D721Med (cell line): ENCODE results near the gene ACOT13.
"Not testable (repeated sequence)": the region's sequence is repeated elsewhere in the genome, so short reads cannot be mapped to it uniquely, and the experiment has no call there.

ENCODE experiments used
- DNase-seq: peaks from one replicate; pipeline ENCODE4 v3.0.0; 2011; ENCODE audit warnings: low spot score; ENCODE audit not compliant: insufficient read length
- FAIRE-seq: peaks from 2 replicates; lab custom pipeline; 2011; peaks lifted over from hg19 to GRCh38; lab: Jason Lieb, UNC
- TF ChIP-seq, protein P1 (sequence below): IDR thresholded peaks from 2 replicates; pipeline ENCODE4 v1.5.1; 2012; ENCODE audit warnings: mild to moderate bottlenecking, control low read depth; ENCODE audit not compliant: insufficient read depth; ENCODE audit errors: missing control alignments

ACOT13 gene

DNA sequence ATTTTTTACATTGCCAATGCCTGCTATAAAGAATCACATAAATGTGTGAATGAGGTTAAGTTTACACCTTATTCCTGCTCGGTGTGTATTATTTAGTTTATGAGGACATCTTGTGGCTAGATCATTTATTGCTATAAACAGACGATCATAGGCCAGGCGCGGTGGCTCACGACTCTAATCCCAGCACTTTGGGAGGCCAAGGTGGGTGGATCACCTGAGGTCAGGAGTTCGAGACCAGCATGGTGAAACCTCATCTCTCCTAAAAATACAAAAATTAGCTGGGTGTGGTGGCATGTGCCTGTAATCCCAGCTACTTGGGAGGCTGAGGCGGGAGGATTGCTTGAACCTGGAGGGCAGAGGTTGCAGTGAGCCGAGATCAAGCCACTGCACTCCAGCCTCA lies 28.8 kb downstream of the ACOT13 start:
- TF ChIP-seq, protein P1, sequence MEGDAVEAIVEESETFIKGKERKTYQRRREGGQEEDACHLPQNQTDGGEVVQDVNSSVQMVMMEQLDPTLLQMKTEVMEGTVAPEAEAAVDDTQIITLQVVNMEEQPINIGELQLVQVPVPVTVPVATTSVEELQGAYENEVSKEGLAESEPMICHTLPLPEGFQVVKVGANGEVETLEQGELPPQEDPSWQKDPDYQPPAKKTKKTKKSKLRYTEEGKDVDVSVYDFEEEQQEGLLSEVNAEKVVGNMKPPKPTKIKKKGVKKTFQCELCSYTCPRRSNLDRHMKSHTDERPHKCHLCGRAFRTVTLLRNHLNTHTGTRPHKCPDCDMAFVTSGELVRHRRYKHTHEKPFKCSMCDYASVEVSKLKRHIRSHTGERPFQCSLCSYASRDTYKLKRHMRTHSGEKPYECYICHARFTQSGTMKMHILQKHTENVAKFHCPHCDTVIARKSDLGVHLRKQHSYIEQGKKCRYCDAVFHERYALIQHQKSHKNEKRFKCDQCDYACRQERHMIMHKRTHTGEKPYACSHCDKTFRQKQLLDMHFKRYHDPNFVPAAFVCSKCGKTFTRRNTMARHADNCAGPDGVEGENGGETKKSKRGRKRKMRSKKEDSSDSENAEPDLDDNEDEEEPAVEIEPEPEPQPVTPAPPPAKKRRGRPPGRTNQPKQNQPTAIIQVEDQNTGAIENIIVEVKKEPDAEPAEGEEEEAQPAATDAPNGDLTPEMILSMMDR, result peak; percentile 71
- not testable (repeated sequence) for DNase-seq, FAIRE-seq

DNA sequence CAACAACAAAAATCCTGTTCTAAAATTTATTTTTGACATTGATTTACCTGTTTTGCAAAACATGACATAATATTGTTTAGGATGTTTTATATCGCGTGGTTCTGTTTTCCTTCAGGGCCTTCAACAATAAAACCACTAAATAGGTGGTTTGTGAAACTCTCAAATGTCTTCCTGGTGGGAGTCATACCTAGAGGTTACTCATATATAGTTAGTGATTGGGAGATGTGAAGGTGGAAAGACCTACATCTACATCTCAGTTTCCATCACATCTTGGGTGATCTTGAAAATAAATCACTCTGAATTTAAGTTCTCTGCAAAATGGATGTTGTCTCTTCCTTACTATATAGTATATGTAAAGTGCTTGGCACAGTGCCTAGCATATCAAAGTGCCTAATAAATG lies 29.2 kb downstream of the ACOT13 start:
- no peak for FAIRE-seq

DNA sequence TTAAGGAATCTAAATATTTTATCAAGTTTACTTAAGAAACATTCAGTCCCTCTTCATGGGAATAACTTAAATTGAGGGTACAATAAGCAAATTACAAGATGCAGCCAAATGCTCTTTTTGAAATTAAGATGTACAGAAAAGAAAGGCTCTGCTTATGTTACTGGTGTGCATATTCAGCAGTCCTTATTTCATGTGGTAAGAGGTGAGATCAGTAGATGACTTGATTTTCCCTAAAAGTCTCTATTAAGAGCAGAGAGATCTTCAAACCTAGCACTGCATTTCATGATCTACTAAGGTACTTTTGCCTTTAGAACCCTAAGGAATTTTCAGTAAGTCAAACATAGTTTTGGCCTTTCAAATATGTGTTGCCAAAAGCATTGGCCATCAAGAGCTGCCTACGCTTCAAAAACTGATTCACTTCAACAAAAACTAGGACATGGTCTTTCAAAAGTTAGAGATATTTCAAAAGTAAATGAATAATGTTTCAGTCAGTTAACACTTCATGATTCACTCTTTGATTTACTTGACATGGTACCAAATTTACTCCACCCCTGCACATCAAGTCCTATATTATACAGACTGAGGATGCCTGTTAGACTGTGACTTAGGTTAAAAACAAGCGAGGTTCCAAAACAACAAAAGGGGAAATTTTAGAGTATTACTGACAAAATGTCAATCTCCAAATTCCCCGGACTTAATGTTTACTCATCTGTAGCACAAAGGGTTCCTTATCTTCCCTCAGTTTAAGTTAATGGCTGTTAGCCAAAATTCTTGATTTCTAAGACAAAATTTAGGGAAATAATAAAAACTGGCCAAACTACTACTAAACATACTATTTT lies 32.9 kb downstream of the ACOT13 start:
- no peak for DNase-seq
- FAIRE-seq, result no peak
- TF ChIP-seq, protein P1, result no peak

More for the DNA sequence above, 29.2 kb downstream of the ACOT13 start:
- DNase-seq, result no peak
- TF ChIP-seq, protein P1, result no peak

DNA sequence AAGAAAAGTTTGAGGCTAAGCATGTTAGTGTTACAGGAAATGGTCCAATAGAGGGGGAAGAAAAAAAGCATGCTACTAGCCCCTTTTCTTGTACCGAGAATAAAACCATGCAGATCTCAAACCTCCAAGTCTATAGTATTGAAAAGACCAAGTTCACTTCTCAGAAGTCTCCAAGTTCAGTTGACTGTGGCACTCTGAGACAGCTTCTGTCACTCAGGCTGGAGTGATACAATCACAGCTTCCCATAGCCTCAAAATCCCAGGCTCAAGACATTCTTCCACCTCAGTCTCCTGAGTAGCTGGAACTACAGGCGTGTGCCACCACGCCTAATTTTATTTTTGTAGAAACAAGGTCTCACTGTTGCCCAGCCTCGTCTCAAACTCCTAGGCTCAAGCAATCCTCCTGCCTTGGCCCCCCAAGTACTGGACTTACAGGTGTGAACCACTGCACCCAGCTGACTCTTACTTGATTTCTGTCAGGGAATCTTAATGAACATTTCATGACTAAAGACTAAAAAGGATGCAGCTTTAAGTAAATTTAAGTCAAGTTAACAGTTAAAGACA lies 35.9 kb downstream of the ACOT13 start:
- DNase-seq (no peak), FAIRE-seq (no peak)
- TF ChIP-seq, protein P1, result no peak

DNA sequence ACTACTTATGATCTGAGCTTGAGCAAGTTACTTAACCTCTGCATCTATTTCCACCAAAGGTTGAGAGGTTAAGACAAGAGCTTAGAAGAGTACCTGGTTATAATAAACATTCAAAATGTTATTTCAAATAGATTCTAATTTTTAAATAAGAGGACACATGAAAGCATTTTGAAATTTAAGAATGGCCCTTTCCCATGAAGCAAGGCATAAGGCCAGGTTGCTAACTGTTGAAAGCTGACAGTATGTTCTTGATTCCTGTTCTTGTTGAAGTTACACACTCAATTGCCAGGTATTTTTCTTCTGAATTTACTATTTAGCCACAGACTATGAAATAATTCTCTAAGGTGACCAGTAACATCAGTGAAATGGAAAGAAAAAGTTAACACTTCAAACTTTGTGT lies 37.6 kb downstream of the ACOT13 start:
- FAIRE-seq (no peak), DNase-seq (no peak)
- TF ChIP-seq, protein P1, result no peak

DNA sequence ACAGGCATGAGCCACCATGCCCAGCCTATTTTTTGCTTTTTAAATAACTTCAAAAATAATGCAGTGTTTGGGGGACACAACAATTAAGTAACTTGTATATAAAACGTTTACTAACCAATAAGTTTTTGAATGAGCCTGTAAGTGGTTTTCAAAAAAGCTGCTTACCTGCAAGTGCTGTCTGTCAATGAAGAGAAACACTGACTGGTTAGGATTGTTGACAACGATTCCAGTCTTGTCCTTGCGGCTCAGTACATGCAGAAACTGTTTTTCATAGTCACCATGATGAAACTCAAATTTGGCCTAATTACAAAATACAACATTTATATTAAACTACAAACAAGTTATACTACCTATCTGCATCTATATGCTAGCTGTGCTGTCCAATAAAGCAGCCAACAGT lies 41.7 kb downstream of the ACOT13 start:
- no peak for FAIRE-seq
- TF ChIP-seq, protein P1, result no peak
- DNase-seq, result no peak
